Umbilical cord (tissue), 2 donors: ENCODE measurements around the gene NR2E1. TPM values are rescaled to one million over a fixed set of nuclear protein-coding genes. Genes with fewer than 3 reads are reported as not detected.

ENCODE experiments used
- DNase-seq: peaks from one replicate; pipeline ENCODE4 v3.0.0-alpha.2; 2015; ENCODE audit warnings: low spot score
- total RNA-seq: library from RNA; depleted of rRNA; stranded (reverse); fragments of >200 nt; gene quantifications from one replicate; pipeline ENCODE4 v1.2.3, GENCODE V29; 2014; ENCODE audit warnings: low replicate concordance; ENCODE audit not compliant: insufficient read depth

Gene NR2E1
- total RNA-seq, 1 donor from 2014 or later, result 0.48 TPM

GRCh38 chr6:108156180-108156937 lies 9.5 kb upstream of the NR2E1 start:
- no peak for DNase-seq

GRCh38 chr6:108156938-108157233 lies 8.9 kb upstream of the NR2E1 start:
- DNase-seq, result no peak

DNA sequence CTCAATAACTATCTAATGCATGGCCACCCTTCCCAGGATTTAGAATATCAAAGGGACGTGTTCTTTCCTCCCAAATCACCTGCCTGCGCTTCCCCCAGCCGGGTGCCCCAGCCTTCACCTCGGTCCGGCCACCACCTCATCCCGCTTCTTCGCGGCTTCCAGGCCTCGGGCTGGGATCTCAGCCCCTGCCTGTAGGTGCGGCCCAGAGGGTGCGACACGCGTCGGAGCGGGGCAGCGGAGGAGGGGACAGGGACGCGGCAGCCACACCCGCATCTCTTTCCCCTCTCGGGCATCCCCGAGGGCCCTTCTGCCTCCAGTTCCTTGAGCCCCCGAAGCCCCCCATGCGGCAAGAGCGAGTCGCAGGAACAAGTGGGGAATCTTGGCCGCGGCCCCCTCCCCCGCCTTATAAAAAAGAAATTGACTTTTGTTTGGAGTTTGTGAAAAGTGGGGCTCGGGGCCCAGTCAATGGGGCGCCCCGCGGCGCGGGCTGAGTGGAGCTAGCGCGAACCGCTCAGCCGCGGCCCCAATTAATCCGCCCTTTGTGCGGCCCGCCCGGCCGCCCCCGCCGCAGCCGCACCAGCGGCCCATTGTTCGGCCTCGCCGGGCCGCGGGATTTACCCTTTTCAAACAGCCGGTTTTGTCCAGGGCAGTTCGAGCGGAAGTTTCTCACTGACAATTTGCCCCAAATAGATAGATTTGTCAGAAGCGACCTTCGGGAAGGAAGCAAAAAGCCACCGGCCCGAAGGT lies 8.4 kb upstream of the NR2E1 start:
- no peak for DNase-seq

- no peak for DNase-seq
These were observed 7.8 kb upstream of the NR2E1 start for GRCh38 chr6:108157981-108158525.

DNA sequence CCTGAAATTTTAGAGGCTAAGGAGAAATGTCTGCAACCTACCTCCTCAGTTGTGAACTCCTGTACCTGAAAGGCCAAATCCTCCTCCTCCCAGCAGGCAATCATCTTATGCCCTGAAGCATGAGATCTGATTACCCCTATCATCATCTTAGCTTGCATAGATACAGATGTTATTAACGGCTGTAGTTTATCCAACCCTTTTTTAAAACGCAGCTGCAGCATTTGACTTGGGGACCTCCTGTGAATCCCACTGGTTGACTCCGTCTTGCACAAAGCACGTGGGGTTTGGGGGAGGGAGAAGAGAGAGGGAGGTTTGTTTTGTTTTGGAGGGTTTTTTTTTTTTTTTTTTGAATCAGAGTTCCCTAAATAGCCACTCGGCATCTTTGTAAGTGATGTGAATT lies 5.8 kb upstream of the NR2E1 start:
- no peak for DNase-seq

GRCh38 chr6:108161724-108162282 lies 4.0 kb upstream of the NR2E1 start:
- no peak for DNase-seq

- DNase-seq, result no peak
These were observed 2.6 kb upstream of the NR2E1 start for GRCh38 chr6:108163267-108163643.

- DNase-seq, result no peak
These were observed 1.9 kb upstream of the NR2E1 start for GRCh38 chr6:108163644-108164542.

GRCh38 chr6:108164543-108164814 lies 1.3 kb upstream of the NR2E1 start:
- no peak for DNase-seq

DNA sequence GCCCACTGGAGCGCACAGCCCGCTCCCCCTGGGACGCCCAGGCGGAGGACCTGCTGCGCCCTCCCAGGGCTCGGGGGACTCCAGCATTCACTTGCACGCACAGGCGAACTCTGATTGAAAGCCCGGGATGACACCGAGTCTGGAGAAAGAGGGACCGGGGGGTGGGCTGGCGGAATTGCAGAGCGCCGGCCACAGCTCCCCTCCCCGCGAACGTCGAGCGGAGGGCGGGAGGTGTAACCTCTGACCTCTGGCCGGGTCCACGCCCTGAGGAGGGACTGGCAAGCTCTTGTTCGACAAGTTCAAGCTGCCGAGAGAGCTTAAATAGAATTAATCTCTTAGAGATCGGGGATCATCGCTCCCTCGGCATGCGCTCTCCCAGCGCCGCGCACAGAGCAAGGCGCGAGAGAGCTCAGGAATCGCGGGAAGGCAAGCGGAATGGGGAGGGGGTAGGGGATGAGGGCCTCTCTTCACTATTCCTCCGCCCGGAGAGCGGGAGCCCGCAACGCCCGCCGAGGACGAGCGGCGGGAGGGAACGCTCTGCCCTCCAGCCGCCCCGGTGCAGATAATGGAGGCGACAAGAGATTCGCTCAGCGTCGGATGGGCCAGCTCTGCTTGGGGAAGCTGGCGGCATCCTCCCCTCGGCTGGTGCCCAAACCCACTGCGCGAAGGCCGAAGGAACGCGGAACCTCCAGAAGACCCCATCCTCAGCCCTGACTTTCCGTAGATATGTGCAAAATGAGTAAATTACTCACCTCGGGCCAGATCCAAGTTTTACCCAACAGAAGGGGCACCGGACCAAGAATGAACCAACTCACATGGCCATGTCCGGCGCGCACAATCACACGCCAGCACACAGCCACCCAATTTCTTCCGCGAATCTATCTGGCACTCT lies 761 bp upstream of the NR2E1 start:
- DNase-seq, result no peak

DNA sequence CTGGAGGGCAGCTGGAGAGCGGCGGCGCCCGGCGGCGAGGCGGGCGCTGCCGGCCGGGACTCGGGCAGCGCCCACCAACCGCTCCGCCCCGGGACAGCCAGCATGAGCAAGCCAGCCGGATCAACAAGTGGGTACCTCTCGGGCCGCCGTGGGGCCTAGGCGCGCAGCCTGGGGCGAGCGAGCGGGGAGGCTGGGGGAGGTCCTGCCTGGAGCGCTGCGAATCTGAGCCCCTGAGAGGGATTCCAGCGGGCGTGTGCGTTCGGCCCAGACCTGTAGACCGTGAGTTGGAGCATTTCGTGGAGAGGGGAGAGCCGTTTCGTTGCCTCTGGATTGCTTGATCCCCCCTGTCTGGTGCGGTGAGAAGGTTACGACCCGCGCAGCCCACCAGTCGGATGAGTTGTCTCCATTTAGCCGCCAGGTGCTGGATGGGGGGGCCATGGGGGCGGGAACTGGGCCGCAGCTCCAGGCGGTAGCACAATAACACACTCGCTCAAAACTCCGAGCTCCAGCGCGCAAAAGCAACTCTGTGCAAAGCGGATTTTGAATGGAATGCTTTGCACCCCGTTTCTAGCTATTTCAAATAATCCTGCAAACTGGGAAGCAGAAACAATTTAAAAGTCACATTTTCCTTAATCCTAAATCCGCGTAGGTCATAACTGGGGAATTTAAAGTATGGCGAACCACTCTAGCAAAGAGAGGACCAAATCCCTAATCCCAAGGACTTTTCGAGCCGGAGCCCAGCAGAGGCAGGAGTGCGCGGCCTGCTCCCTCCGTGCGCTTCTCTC lies 1.0 kb downstream of the NR2E1 start:
- DNase-seq, result no peak

DNA sequence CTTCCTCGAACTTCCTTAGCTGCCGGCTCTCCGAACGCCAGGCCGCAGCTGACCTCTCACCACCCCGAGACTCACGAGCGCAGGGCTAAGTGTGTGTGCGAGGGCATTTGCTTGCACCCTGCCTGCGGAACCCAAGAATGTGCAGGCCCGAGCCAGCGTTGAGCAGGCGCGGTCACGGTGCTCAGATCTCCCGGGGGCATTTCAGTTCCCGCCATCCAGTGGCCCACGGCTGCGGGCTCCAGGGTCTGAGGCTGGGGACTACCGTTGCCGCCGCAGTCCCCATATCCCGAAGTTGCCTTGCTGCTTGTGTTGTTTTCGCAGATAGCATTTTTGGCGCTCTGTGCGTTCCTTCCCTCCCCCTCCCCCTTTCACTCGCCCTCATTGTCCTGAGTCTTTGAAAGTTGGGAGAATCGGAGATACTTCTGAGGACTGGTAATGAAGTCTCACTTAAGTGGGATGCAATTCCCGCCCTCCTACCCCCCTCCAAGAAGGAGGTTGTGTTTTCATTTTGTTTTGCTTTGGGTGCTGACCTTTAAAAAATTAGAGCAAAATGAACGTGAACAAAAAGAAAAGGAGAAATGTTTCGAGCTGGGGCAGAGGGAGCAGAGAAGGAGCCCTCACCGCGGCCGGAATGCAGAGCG lies 1.7 kb downstream of the NR2E1 start:
- no peak for DNase-seq

- no peak for DNase-seq
These were observed 2.3 kb downstream of the NR2E1 start for GRCh38 chr6:108168090-108168463.

DNA sequence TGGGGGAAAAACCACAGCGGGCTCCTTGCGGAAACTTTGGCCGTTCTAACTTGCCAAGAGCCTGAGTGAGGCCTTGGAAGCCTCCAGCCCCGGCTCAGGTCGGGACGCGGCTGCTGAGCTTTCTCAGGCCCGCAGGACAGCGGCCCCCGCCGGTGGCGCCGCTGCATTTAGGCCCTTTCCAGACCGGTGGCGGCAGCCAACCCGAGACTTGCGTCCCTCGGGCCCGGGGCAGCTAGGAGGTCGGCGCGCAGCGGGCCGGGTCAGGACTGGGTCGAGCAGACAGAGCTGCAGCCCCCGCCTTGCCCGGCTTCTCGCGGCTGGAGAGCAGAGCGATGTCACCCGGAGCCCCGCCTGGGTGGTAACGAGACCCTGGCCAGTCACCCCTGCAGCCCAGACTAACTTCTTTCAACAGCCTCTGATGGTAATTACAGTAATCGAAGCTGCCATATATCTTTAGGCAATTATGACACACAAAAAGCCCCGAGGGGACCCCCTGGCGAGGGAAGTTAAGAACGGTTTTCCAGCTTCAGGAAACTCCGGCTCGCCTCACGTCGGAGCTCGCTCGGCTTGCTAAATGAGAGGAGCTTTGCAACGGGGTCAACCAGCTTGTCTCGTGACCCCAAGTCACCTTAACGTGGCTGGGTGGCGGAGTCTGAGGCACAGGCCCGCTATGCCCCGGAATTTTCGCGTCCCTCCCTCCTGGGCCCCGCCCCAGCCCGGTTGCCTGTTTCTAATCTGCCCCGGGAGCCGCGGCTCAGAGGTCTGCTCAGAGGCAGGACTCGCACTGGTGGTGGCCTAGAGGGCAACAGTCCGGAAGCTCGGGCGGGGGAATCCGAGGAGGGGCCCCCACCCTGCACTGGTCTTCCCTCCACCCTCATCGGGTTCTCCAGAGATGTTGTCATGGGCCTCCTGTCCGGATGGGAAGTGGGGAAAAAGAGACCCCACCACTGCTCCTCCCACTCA lies 3.0 kb downstream of the NR2E1 start:
- no peak for DNase-seq

DNA sequence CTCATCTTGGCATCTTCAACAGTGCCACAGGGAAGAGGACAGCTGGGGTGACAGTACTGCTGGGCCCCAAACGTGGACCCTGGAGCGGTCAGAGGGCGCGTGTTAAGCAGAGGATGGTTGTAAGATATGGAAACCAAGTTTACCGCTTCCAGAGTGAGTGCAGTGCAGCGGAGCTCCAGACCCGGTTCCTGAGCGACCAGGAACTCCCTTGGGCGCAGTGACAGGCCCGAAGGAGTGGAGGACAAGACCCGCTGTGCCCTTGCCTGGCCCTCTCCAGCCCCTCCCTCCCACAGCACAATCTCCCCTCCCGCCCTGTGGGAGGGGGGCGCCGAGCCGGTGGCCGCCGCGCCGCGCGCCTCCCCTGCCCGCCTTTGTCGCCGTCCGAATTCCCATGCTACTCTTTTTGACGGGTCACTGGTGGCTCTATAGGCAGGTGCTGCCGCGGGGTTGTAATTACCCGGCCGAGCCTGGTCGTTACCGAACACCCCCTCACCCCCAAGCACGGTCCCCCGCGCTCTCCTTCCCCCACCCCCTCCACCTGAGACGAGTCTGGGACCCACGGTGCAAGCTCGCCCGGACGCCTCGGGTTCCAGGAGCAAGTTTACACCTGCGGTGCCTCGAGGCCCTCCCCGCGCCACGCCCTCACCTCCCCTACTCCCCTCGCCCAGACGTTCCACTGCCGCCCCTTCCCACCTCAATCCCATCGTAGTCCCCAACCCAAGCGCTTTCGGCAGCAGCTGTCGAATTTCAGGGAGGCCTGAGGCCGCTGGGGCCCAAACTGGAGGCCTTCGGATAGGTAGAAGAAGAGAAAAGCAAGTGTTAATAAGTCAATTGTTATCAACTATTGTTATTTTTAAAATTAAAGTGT lies 3.9 kb downstream of the NR2E1 start:
- DNase-seq, result no peak

DNA sequence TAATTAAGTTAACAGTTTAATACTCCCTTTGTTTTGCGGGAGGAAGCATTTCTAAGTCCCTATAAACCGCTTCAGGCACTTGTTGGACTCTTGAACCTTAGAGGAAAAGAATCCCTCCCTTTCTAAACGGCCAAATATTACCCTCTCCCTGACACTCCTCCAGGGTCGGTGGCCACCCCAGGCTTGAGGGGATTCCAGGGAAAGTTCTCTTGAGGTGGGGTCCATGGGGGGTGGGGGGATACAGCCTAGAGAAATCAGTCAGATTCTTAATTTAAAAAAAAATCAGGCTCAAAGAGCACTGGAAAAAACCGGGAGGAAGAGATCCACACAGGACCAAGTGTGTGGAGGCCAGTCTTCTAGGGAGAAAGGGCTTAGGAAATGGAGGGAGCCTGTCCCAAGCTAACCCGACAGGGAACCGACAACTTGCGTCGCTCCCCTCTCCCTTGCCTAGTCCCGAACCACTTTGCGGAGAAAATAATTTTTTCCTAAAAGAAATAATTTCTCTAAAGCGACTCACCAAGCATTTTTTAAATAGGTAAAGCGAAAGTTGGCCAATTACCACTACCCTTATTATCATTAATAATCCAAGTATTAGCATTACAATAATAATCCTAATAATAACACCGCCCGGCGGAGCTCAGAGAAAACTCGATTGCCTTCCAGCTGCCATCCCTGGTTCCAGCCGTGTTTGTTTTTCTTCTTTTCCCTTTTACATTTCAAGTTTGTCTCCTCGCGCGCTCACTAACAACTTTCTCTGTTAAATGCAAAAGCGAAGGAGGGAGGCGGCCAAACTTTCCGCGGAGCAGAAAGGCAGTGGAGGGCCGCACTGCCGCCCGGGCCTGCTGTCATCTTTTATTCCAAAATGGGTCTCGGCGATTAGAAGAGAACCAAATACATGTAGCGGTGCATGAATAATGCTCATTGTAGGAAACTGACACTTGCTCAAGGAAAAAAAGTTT lies 4.8 kb downstream of the NR2E1 start:
- no peak for DNase-seq
